ENCODE data around the gene ANAPC2.

The ANAPC2 gene

GRCh38 chr9:137226338-137227053 is 38.1 kb upstream of the ANAPC2 start:
- H3K4me3 ChIP-seq (ENCODE audit: low read depth, low read length) = no peak overlapping the region
- no peak for DNase-seq (ENCODE audit: low read depth)
- in situ Hi-C loops (cut with HindIII; ENCODE audit: low sequenced_read_pairs) = no loop called here
- TF ChIP-seq CTCF (IDR thresholded peaks at IDR 0.05; ENCODE audit: low read depth, low read length, missing control alignments) = no peak

- H3K4me3 ChIP-seq (ENCODE audit: low read depth, low read length) = no peak overlapping the region
- in situ Hi-C loops (cut with HindIII; ENCODE audit: low sequenced_read_pairs) = no loop called here
- TF ChIP-seq CTCF (IDR thresholded peaks at IDR 0.05; ENCODE audit: low read depth, low read length, missing control alignments) = no peak
- DNase-seq (ENCODE audit: low read depth) = no peak
These were observed 37.5 kb upstream of the ANAPC2 start for GRCh38 chr9:137225699-137226331.

GRCh38 chr9:137224830-137225694 is 36.7 kb upstream of the ANAPC2 start, which contains the start of gene CYSRT1:
CYSRT1 (plus strand) TSS chr9:137225174; CDS start chr9:137225622, 448 bp downstream.
- TF ChIP-seq CTCF (IDR thresholded peaks at IDR 0.05; ENCODE audit: low read depth, low read length, missing control alignments) = no peak
- in situ Hi-C loops (cut with HindIII; ENCODE audit: low sequenced_read_pairs) = no loop called here
- H3K4me3 ChIP-seq (ENCODE audit: low read depth, low read length) = peak within 1 kb of the TSS; percentile 86
- DNase-seq (ENCODE audit: low read depth) = no peak

GRCh38 chr9:137223078-137223970 is 35.0 kb upstream of the ANAPC2 start:
- peak overlapping the region; percentile 86 for H3K4me3 ChIP-seq (ENCODE audit: low read depth, low read length)
- peak; percentile 95 for DNase-seq (ENCODE audit: low read depth)
- no peak for TF ChIP-seq CTCF (IDR thresholded peaks at IDR 0.05; ENCODE audit: low read depth, low read length, missing control alignments)
- in situ Hi-C loops (cut with HindIII; ENCODE audit: low sequenced_read_pairs) = no loop called here

GRCh38 chr9:137222190-137223077 is 34.1 kb upstream of the ANAPC2 start, which contains the start of gene RNF208:
RNF208 (minus strand) TSS chr9:137222240; CDS start chr9:137221212, 1,028 bp downstream.
- DNase-seq (ENCODE audit: low read depth) = no peak
- in situ Hi-C loops (cut with HindIII; ENCODE audit: low sequenced_read_pairs) = no loop called here
- no peak for TF ChIP-seq CTCF (IDR thresholded peaks at IDR 0.05; ENCODE audit: low read depth, low read length, missing control alignments)
- H3K4me3 ChIP-seq (ENCODE audit: low read depth, low read length) = peak within 1 kb of the TSS; percentile 86
